ENCODE measurements around the gene BIRC5.
"Not testable (repeated sequence)": the region's sequence is repeated elsewhere in the genome, so short reads cannot be mapped to it uniquely, and the experiment has no call there.

The BIRC5 gene

GRCh38 chr17:78226055-78226758 lies 12.2 kb downstream of the BIRC5 start:
- no peak for DNase-seq

GRCh38 chr17:78226759-78227454 lies 12.9 kb downstream of the BIRC5 start:
- no peak for DNase-seq

GRCh38 chr17:78227455-78227916 lies 13.4 kb downstream of the BIRC5 start:
- DNase-seq: no peak

GRCh38 chr17:78228176-78228575 lies 14.1 kb downstream of the BIRC5 start:
- DNase-seq: no peak

- DNase-seq: no peak
Measured at GRCh38 chr17:78230252-78230962, 16.4 kb downstream of the BIRC5 start.

GRCh38 chr17:78230996-78231935 lies 17.2 kb downstream of the BIRC5 start, which contains the start of gene TMEM235:
TSS of gene TMEM235 (plus strand) at chr17:78231631. CDS start at chr17:78232024, 393 bp downstream.
- DNase-seq: no peak

- DNase-seq: peak in 4 of 6 experiments; percentile 5 to 21 (median 10)
Measured at GRCh38 chr17:78231991-78232858, 18.2 kb downstream of the BIRC5 start.

- DNase-seq: no peak
Measured at GRCh38 chr17:78232859-78233173, 18.8 kb downstream of the BIRC5 start.

GRCh38 chr17:78233678-78234077 lies 19.6 kb downstream of the BIRC5 start:
- no peak for DNase-seq

- DNase-seq: no peak
Measured at GRCh38 chr17:78234261-78234865, 20.3 kb downstream of the BIRC5 start.

- not testable (repeated sequence) for DNase-seq
Measured at GRCh38 chr17:78235022-78235421, 21.0 kb downstream of the BIRC5 start.

- DNase-seq: no peak
Measured at GRCh38 chr17:78235885-78236284, 21.8 kb downstream of the BIRC5 start.

- DNase-seq: no peak
Measured at GRCh38 chr17:78236362-78237127, 22.5 kb downstream of the BIRC5 start.

GRCh38 chr17:78237401-78238012 lies 23.5 kb downstream of the BIRC5 start:
- DNase-seq: no peak

GRCh38 chr17:78238823-78239488 lies 24.9 kb downstream of the BIRC5 start:
- no peak for DNase-seq

GRCh38 chr17:78239489-78239931 lies 25.5 kb downstream of the BIRC5 start:
- no peak for DNase-seq

GRCh38 chr17:78240012-78240655 lies 26.1 kb downstream of the BIRC5 start:
- no peak for DNase-seq

- no peak for DNase-seq
Measured at GRCh38 chr17:78240839-78241238, 26.8 kb downstream of the BIRC5 start.
